ENCODE results near the gene CNOT2. TPM values are rescaled to one million over a fixed set of nuclear protein-coding genes. Genes with fewer than 3 reads are reported as not detected.

The CNOT2 gene
- total and polyA plus RNA-seq, 2 experiments from 2014 or later = 110 to 152 TPM

- Histone ChIP-seq H3K36me3 (ENCODE audit: insufficient read depth) (no peaks in the 10 kb centered on the region), H3K27ac (ENCODE audit: low read depth) (no peak overlapping the region)
Observed at GRCh38 chr12:70319605-70320004, 76.4 kb downstream of the CNOT2 start.

More at GRCh38 chr12:70319605-70320004, 76.4 kb downstream of the CNOT2 start:
- no peak overlapping the region for H2AFZ ChIP-seq
- H3K27me3 ChIP-seq (ENCODE audit: insufficient read depth) = no peaks in the 10 kb centered on the region
- TF ChIP-seq REST (IDR thresholded peaks at IDR 0.05; ENCODE audit: unreplicated experiment) = no peak
- TF ChIP-seq NANOG (IDR thresholded peaks at IDR 0.05; ENCODE audit: borderline replicate concordance) = no peak
- no peak for TF ChIP-seq ETS1 (IDR thresholded peaks at IDR 0.05)
- TF ChIP-seq CREB1 (CRISPR knock-in tag; IDR thresholded peaks at IDR 0.05; ENCODE audit: low read depth) = no peak
- no peak for TF ChIP-seq EZH2phosphoT487 (IDR thresholded peaks at IDR 0.05; ENCODE audit: unreplicated experiment)
- no peak for TF ChIP-seq JUNB (IDR thresholded peaks at IDR 0.05; ENCODE audit: unreplicated experiment)
- TF ChIP-seq ZNF331 (CRISPR knock-in tag; IDR thresholded peaks at IDR 0.05; ENCODE audit: low read depth) = no peak
- no peak for TF ChIP-seq ZNF114 (CRISPR knock-in tag; IDR thresholded peaks at IDR 0.05)
- TF ChIP-seq EZH2 (IDR thresholded peaks at IDR 0.05; ENCODE audit: low read depth, unreplicated experiment) = no peak
- TF ChIP-seq ZNF462 (CRISPR knock-in tag; IDR thresholded peaks at IDR 0.05) = no peak
- TF ChIP-seq POLR2AphosphoS5 (IDR thresholded peaks at IDR 0.05; ENCODE audit: low read depth) = no peak
- no peak for TF ChIP-seq STAT1 (IDR thresholded peaks at IDR 0.05; ENCODE audit: unreplicated experiment)
- no peaks in the 10 kb centered on the region for H3K9me2 ChIP-seq (ENCODE audit: insufficient read depth)
- H3K36me3 Mint-ChIP-seq (ENCODE audit: low read depth) = no peaks in the 10 kb centered on the region
- no peak overlapping the region for H3K27ac Mint-ChIP-seq
- no peak overlapping the region for H3K4me2 ChIP-seq
- H3F3A ChIP-seq (replicated peaks; ENCODE audit: low read depth) = no peaks in the 10 kb centered on the region
- no peaks in the 10 kb centered on the region for H3K9me3 Mint-ChIP-seq
- no peaks in the 10 kb centered on the region for H3K4me1 Mint-ChIP-seq
- no peaks in the 10 kb centered on the region for H4K20me1 ChIP-seq (replicated peaks; ENCODE audit: insufficient read depth)
- peaks cover 35% of the 10 kb centered on the region for H3K79me2 ChIP-seq (replicated peaks; ENCODE audit: insufficient read depth)
- DNase-seq (ENCODE audit: low spot score) (no peak), ATAC-seq (no peak)
- H3K27me3 Mint-ChIP-seq (ENCODE audit: insufficient read depth, low read depth, poor library complexity) = no peaks in the 10 kb centered on the region
- H3K4me1 ChIP-seq (ENCODE audit: insufficient read depth) = no peaks in the 10 kb centered on the region
- no peak overlapping the region for H3K4me3 ChIP-seq
- no peak overlapping the region for H3K4me3 Mint-ChIP-seq
